Measurements from ENCODE around the gene CBFA2T2.
"Not testable (repeated sequence)": the region's sequence is repeated elsewhere in the genome, so short reads cannot be mapped to it uniquely, and the experiment has no call there.

The CBFA2T2 gene

DNA sequence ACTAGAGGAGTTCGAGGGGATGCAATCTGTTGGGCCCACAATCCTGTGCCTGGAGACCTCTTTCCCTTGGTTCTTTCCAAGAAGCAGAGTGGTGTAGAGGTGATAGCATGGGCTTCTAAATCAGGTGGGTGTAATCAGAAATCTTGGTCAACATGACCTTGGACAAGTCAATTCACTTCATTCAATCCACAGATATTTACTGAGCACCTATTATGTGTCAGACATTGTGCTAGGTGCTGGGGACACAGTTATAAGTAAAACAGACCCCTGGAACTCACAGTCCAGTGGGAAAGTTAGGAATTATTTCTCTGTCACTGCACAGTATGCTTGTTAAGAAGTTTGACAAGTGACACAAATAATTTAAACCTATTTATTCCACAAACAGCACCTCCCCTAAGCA lies 199.6 kb downstream of the CBFA2T2 start:
- H3K4me3 ChIP-seq (replicated peaks; ENCODE audit: low read depth, low read length): no peak overlapping the region
- DNase-seq (ENCODE audit: low read depth): no peak
- TF ChIP-seq, protein P1, sequence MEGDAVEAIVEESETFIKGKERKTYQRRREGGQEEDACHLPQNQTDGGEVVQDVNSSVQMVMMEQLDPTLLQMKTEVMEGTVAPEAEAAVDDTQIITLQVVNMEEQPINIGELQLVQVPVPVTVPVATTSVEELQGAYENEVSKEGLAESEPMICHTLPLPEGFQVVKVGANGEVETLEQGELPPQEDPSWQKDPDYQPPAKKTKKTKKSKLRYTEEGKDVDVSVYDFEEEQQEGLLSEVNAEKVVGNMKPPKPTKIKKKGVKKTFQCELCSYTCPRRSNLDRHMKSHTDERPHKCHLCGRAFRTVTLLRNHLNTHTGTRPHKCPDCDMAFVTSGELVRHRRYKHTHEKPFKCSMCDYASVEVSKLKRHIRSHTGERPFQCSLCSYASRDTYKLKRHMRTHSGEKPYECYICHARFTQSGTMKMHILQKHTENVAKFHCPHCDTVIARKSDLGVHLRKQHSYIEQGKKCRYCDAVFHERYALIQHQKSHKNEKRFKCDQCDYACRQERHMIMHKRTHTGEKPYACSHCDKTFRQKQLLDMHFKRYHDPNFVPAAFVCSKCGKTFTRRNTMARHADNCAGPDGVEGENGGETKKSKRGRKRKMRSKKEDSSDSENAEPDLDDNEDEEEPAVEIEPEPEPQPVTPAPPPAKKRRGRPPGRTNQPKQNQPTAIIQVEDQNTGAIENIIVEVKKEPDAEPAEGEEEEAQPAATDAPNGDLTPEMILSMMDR (IDR thresholded peaks at IDR 0.05; ENCODE audit: low read length, missing control alignments): no peak

- TF ChIP-seq, protein P1 (IDR thresholded peaks at IDR 0.05; ENCODE audit: low read length, missing control alignments): no peak
- H3K4me3 ChIP-seq (replicated peaks; ENCODE audit: low read depth, low read length): no peak overlapping the region
- peak; percentile 77 for DNase-seq (ENCODE audit: low read depth)
These were observed 200.1 kb downstream of the CBFA2T2 start for GRCh38 chr20:33689973-33690372.

GRCh38 chr20:33693289-33693688 lies 203.4 kb downstream of the CBFA2T2 start:
- no peak overlapping the region for H3K4me3 ChIP-seq (replicated peaks; ENCODE audit: low read depth, low read length)
- TF ChIP-seq, protein P1 (IDR thresholded peaks at IDR 0.05; ENCODE audit: low read length, missing control alignments): no peak
- no peak for DNase-seq (ENCODE audit: low read depth)

GRCh38 chr20:33693741-33694638 lies 204.1 kb downstream of the CBFA2T2 start:
- H3K4me3 ChIP-seq (replicated peaks; ENCODE audit: low read depth, low read length): no peak overlapping the region
- DNase-seq (ENCODE audit: low read depth): no peak
- TF ChIP-seq, protein P1 (IDR thresholded peaks at IDR 0.05; ENCODE audit: low read length, missing control alignments): no peak

DNA sequence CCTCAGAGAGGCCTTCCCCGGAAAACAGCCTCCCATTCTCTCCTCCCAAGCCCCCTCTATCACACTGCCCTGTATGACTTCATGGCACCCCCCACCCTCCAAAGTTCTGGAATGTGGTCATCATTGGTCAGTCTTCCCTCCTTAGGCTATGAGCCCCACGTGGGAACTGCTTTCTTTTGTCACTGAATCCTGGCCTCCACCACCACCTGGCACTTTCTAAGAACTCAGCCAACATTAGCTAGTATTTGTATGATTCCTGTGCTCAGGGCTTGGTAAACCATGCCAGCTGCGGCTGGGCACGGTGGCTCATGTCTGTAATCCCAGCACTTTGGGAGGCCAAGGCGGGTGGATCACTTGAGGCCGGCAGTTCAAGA lies 204.7 kb downstream of the CBFA2T2 start:
- TF ChIP-seq, protein P1 (IDR thresholded peaks at IDR 0.05; ENCODE audit: low read length, missing control alignments): no peak
- DNase-seq (ENCODE audit: low read depth): no peak

DNA sequence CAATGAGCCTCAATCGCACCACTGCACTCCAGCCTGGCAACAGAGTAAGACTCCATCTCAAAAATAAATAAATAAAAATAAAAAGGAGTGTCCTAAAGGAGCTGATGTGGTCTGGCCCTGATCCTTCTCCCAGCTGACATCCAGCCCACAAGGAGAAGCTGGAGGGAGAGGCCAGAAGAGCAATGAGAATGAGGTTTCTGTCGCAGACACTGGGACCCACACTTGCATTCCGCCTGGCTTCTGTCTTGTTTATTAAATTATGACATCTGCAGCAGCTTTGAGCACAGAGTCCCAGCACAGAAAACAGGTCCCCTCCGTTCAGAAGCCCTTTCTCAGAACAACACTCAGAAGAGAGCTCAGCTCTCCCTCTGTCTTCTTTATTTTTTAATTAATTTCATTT lies 206.6 kb downstream of the CBFA2T2 start:
- TF ChIP-seq, protein P1 (IDR thresholded peaks at IDR 0.05; ENCODE audit: low read length, missing control alignments): no peak
- no peak overlapping the region for H3K4me3 ChIP-seq (replicated peaks; ENCODE audit: low read depth, low read length)
- DNase-seq (ENCODE audit: low read depth): no peak

More for the DNA sequence above, 204.7 kb downstream of the CBFA2T2 start:
- H3K4me3 ChIP-seq (replicated peaks; ENCODE audit: low read depth, low read length): no peak overlapping the region

DNA sequence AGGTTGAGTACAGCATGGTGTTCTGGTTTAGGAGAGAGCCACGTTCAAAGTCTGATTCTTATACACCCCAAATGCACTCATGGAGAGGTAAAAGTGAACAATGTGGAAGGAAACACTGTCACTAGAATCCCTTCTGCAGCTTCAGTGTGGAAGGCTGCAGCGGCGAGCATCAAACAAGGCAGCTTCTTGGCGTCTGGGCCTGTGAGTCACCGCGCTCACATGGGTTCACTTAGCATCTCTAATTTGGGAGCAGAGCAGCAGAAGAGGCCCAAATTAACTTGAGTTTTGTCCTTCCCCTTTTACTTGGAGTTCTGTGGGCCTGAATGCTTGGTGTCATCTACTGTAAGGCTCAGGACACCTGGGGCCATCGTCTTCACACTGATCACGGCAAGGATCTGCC lies 207.2 kb downstream of the CBFA2T2 start:
- TF ChIP-seq, protein P1 (IDR thresholded peaks at IDR 0.05; ENCODE audit: low read length, missing control alignments): no peak
- no peak overlapping the region for H3K4me3 ChIP-seq (replicated peaks; ENCODE audit: low read depth, low read length)
- peak; percentile 54 for DNase-seq (ENCODE audit: low read depth)

GRCh38 chr20:33698966-33699365 lies 209.1 kb downstream of the CBFA2T2 start:
- not testable (repeated sequence) for H3K4me3 ChIP-seq (replicated peaks; ENCODE audit: low read depth, low read length); DNase-seq (ENCODE audit: low read depth)
